ENCODE data around the gene RLBP1.

- TF ChIP-seq, protein P1, sequence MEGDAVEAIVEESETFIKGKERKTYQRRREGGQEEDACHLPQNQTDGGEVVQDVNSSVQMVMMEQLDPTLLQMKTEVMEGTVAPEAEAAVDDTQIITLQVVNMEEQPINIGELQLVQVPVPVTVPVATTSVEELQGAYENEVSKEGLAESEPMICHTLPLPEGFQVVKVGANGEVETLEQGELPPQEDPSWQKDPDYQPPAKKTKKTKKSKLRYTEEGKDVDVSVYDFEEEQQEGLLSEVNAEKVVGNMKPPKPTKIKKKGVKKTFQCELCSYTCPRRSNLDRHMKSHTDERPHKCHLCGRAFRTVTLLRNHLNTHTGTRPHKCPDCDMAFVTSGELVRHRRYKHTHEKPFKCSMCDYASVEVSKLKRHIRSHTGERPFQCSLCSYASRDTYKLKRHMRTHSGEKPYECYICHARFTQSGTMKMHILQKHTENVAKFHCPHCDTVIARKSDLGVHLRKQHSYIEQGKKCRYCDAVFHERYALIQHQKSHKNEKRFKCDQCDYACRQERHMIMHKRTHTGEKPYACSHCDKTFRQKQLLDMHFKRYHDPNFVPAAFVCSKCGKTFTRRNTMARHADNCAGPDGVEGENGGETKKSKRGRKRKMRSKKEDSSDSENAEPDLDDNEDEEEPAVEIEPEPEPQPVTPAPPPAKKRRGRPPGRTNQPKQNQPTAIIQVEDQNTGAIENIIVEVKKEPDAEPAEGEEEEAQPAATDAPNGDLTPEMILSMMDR (conservative IDR thresholded peaks at IDR 0.05; ENCODE audit: low read length), result no peak
- no peak for TF ChIP-seq EZH2phosphoT487 (IDR thresholded peaks at IDR 0.05; ENCODE audit: borderline replicate concordance)
Observed at GRCh38 chr15:89200182-89200581, 21.2 kb downstream of the RLBP1 start.
